ENCODE data around the gene PARN. TPM values are rescaled to one million over a fixed set of nuclear protein-coding genes. Genes with fewer than 3 reads are reported as not detected.
"Not testable (repeated sequence)": the region's sequence is repeated elsewhere in the genome, so short reads cannot be mapped to it uniquely, and the experiment has no call there.

PARN gene
- total and polyA plus RNA-seq, 3 experiments from 2014 or later = 45.9 to 48.2 (median 46.0) TPM

DNA sequence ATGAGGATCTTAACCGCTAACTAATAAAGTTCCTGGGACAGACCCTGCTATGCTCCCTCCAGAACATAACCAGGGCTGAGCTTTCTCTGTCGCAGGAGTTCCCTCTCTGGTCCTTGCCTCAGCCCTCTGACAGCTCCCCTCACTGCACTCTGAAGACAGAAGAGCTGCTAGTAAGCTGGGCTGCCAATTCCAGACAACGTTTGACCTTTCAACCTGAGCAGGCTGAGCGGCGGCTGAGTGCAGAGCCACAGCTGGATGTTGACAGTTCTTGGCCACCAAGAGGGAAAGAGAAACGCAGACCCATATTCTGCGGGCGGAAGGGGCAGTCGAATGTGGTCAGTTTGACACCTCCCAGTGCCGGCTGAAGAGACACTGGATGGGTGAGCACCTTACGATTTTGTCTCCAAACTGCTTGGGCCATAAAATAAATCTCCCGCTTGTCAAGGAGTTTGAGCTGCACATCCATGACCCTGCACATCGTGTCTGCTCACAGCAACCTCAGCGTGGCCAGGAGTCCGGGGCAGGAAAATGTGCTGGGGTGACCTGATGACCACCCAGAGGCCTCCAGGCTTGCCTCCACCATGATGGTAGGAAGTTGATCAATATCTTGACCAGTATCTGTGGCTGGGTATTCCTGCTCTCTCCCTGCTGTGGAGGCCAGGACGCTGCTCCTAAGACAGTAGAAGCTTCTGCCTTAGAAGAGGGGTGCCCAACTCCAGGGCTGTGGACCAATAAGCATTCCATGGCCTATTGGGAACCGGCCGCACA lies 209.2 kb downstream of the PARN start:
- no peak for DNase-seq
- H3K27me3 ChIP-seq (ENCODE audit: insufficient read depth, low read length, poor library complexity, severe bottlenecking) = no peaks in the 10 kb centered on the region
- H3K4me3 ChIP-seq (ENCODE audit: low read length) = no peak overlapping the region
- H3K9me3 ChIP-seq (ENCODE audit: low read length) = no peaks in the 10 kb centered on the region
- H3K4me3 Mint-ChIP-seq = no peak overlapping the region
- ChIA-PET POLR2A (no interaction called here), CTCF (no interaction called here)
- H3K27ac ChIP-seq (ENCODE audit: low read depth, low read length) = no peak overlapping the region
- peaks cover 0 to 10% (median 3%) of the 10 kb centered on the region in 3 donors for H3K36me3 Mint-ChIP-seq
- no peaks in the 10 kb centered on the region for H3K4me1 Mint-ChIP-seq
- H3K4me1 ChIP-seq (ENCODE audit: insufficient read depth, low read length) = no peaks in the 10 kb centered on the region
- H3K27me3 Mint-ChIP-seq = peaks cover 0 to 1% of the 10 kb centered on the region in 2 donors
- H3K9me3 Mint-ChIP-seq = peaks cover 0 to 1% (median 0%) of the 10 kb centered on the region in 5 donors
- no peak overlapping the region for H3K27ac Mint-ChIP-seq
- H3K36me3 ChIP-seq (ENCODE audit: insufficient read depth, low read length) = no peaks in the 10 kb centered on the region

DNA sequence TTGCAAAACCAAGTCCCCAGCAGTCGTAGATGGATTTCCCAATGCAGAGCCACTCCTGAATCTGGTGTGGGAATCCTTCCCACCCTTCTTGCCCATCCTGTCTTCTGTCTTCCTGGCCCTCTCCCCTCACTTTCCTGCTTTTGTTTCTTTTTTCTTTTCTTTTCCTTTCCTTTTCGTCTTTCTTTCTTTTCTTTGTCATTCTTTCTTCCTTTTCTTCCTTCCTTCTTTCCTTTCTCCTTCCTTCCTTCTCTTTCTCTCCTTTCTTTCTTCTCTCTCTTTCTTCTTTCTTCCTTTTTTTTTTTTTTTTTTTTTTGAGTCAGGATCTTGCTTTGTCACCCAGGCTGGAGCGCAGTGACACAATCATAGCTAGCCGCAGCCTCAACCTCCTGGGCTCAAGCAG lies 209.8 kb downstream of the PARN start:
- H3K4me3 ChIP-seq (ENCODE audit: low read length); CTCF ChIA-PET; H3K27me3 ChIP-seq (ENCODE audit: insufficient read depth, low read length, poor library complexity, severe bottlenecking); H3K9me3 ChIP-seq (ENCODE audit: low read length); H3K27me3 Mint-ChIP-seq; POLR2A ChIA-PET; H3K9me3 Mint-ChIP-seq; H3K27ac Mint-ChIP-seq; H3K36me3 ChIP-seq (ENCODE audit: insufficient read depth, low read length); DNase-seq; H3K27ac ChIP-seq (ENCODE audit: low read depth, low read length); H3K4me1 ChIP-seq (ENCODE audit: insufficient read depth, low read length); H3K4me3 Mint-ChIP-seq; H3K4me1 Mint-ChIP-seq: not testable (repeated sequence)
- peaks cover 0 to 10% (median 3%) of the 10 kb centered on the region in 3 donors for H3K36me3 Mint-ChIP-seq

- POLR2A ChIA-PET = no interaction called here
Measured at GRCh38 chr16:14419817-14420216, 210.2 kb downstream of the PARN start.

DNA sequence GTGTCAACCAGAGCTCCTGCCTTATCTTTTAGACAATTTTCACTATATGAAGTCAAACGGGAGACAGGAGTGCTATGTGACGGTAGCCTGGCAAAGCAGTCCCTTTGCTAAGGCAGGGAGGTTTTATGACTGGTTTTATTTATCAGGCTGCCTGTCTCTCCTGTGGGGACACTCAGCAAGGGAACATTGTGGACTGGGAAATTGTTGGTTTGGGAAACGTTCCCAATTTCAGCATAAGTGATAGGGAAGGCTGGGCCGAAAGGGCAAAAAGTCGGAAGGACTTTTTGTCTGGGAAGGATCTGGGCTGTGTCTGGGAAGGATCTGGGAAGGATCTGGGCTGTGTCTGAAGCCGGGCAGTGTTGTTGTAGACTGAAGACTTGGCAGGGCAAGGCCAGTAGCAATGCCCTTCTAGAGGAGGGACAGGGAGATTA lies 211.2 kb downstream of the PARN start:
- POLR2A ChIA-PET = no interaction called here
- H3K36me3 ChIP-seq (ENCODE audit: insufficient read depth, low read length) = no peaks in the 10 kb centered on the region
- H3K27ac ChIP-seq (ENCODE audit: low read depth, low read length) = no peak overlapping the region
- H3K27me3 Mint-ChIP-seq = peaks cover 0 to 1% of the 10 kb centered on the region in 2 donors
- no peaks in the 10 kb centered on the region for H3K9me3 ChIP-seq (ENCODE audit: low read length)
- peaks cover 0 to 3% (median 0%) of the 10 kb centered on the region in 5 donors for H3K9me3 Mint-ChIP-seq
- CTCF ChIA-PET = no interaction called here
- H3K4me3 Mint-ChIP-seq = no peak overlapping the region
- no peaks in the 10 kb centered on the region for H3K4me1 Mint-ChIP-seq
- H3K27me3 ChIP-seq (ENCODE audit: insufficient read depth, low read length, poor library complexity, severe bottlenecking) = no peaks in the 10 kb centered on the region
- H3K4me3 ChIP-seq (ENCODE audit: low read length) = no peak overlapping the region
- no peak for DNase-seq
- peaks cover 0 to 10% (median 3%) of the 10 kb centered on the region in 3 donors for H3K36me3 Mint-ChIP-seq
- no peaks in the 10 kb centered on the region for H3K4me1 ChIP-seq (ENCODE audit: insufficient read depth, low read length)
- no peak overlapping the region for H3K27ac Mint-ChIP-seq

More at GRCh38 chr16:14419817-14420216, 210.2 kb downstream of the PARN start:
- CTCF ChIA-PET = no interaction called here
- Histone ChIP-seq H3K9me3 (ENCODE audit: low read length) (no peaks in the 10 kb centered on the region), H3K4me3 (ENCODE audit: low read length) (no peak overlapping the region), H3K36me3 (ENCODE audit: insufficient read depth, low read length) (no peaks in the 10 kb centered on the region), H3K4me1 (ENCODE audit: insufficient read depth, low read length) (no peaks in the 10 kb centered on the region), H3K27ac (ENCODE audit: low read depth, low read length) (no peak overlapping the region), H3K27me3 (ENCODE audit: insufficient read depth, low read length, poor library complexity, severe bottlenecking) (no peaks in the 10 kb centered on the region)
- Mint-ChIP-seq H3K4me3 (no peak overlapping the region), H3K27ac (no peak overlapping the region), H3K9me3 (peaks cover 0 to 3% (median 0%) of the 10 kb centered on the region in 5 donors), H3K27me3 (peaks cover 0 to 1% of the 10 kb centered on the region in 2 donors), H3K4me1 (no peaks in the 10 kb centered on the region), H3K36me3 (peaks cover 0 to 10% (median 3%) of the 10 kb centered on the region in 3 donors)
- no peak for DNase-seq

DNA sequence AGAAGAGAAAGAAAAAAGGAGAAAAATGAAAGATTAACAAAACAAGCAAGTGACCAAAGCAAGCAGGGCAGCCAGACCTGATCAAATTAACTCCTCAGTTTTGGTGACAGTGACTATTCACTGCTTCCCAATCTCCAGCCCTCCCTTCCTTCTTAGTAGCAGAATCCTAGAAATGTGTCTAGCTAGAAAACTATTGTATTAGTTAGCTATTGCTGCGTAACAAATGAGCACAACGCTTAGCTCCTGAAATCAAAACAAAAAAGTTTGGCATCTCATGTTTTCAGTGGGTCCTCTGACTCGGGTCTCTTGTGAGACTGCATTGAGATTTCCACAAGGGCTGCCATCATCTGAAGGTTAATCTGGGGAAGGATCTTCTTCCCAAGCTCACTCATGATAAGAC lies 213.9 kb downstream of the PARN start:
- Histone ChIP-seq H3K4me3 (ENCODE audit: low read length) (no peak overlapping the region), H3K9me3 (ENCODE audit: low read length) (no peaks in the 10 kb centered on the region), H3K36me3 (ENCODE audit: insufficient read depth, low read length) (no peaks in the 10 kb centered on the region), H3K27me3 (ENCODE audit: insufficient read depth, low read length, poor library complexity, severe bottlenecking) (no peaks in the 10 kb centered on the region), H3K4me1 (ENCODE audit: insufficient read depth, low read length) (no peaks in the 10 kb centered on the region), H3K27ac (ENCODE audit: low read depth, low read length) (no peak overlapping the region)
- Mint-ChIP-seq H3K4me3 (no peak overlapping the region), H3K4me1 (no peaks in the 10 kb centered on the region), H3K27ac (no peak overlapping the region), H3K36me3 (peaks cover 0 to 10% (median 0%) of the 10 kb centered on the region in 3 donors), H3K9me3 (peaks cover 0 to 3% (median 0%) of the 10 kb centered on the region in 5 donors), H3K27me3 (no peaks in the 10 kb centered on the region)
- POLR2A ChIA-PET = no interaction called here
- DNase-seq = no peak
- CTCF ChIA-PET = no interaction called here

DNA sequence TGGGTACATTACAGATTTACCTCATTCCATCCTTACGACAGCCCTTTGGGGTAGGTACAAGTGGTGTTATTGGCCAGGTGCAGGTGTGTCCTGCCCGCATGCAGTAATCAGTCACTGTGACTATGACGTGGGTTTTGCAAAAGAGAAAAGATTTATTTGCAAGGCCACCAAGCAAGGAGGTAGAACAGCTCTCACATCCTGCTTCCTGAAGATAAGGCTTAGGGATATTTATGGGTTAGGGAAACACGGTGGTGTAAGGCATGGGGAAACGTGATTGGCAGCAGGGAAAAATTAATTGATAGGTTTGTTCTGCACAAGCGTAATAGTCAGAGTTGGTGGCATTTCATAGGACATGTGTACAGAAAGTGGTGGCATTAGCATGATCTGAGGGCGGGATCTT lies 214.8 kb downstream of the PARN start:
- H3K9me3 ChIP-seq (ENCODE audit: low read length) = no peaks in the 10 kb centered on the region
- Mint-ChIP-seq H3K36me3 (peaks cover 0 to 10% (median 0%) of the 10 kb centered on the region in 3 donors), H3K9me3 (peaks cover 0 to 3% (median 0%) of the 10 kb centered on the region in 5 donors), H3K4me3 (no peak overlapping the region), H3K27ac (no peak overlapping the region), H3K4me1 (no peaks in the 10 kb centered on the region), H3K27me3 (no peaks in the 10 kb centered on the region)
- ChIA-PET POLR2A (no interaction called here), CTCF (no interaction called here)
- H3K4me3 ChIP-seq (ENCODE audit: low read length) = no peak overlapping the region
- H3K27me3 ChIP-seq (ENCODE audit: insufficient read depth, low read length, poor library complexity, severe bottlenecking) = no peaks in the 10 kb centered on the region
- H3K36me3 ChIP-seq (ENCODE audit: insufficient read depth, low read length) = no peaks in the 10 kb centered on the region
- no peak overlapping the region for H3K27ac ChIP-seq (ENCODE audit: low read depth, low read length)
- H3K4me1 ChIP-seq (ENCODE audit: insufficient read depth, low read length) = no peaks in the 10 kb centered on the region
- DNase-seq = no peak

DNA sequence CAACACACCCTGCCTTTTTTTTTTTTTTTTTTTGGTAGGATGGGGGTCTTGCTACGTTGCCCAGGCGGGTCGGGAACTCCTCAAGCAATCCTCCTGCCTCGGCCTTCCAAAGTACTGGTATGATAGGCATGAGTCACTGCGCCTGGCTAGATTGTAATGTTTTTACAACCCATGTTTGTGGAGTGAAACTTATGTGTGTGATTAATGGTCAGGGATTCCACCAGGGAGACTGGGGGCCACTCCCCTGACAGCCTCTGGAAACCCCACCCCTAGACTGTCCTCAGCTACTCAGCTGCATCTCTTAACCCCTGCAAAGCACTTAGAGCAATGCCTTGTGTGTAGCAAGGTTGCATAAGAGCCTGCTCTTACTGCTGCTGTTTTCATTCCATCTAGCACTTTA lies 220.5 kb downstream of the PARN start:
- no peaks in the 10 kb centered on the region for H3K27me3 ChIP-seq (ENCODE audit: insufficient read depth, low read length, poor library complexity, severe bottlenecking)
- H3K4me3 ChIP-seq (ENCODE audit: low read length) = no peak overlapping the region
- no peaks in the 10 kb centered on the region for H3K36me3 Mint-ChIP-seq
- no peaks in the 10 kb centered on the region for H3K36me3 ChIP-seq (ENCODE audit: insufficient read depth, low read length)
- peaks cover 0 to 7% (median 5%) of the 10 kb centered on the region in 3 donors for H3K4me1 Mint-ChIP-seq
- no peaks in the 10 kb centered on the region for H3K9me3 ChIP-seq (ENCODE audit: low read length)
- no peak overlapping the region for H3K27ac ChIP-seq (ENCODE audit: low read depth, low read length)
- DNase-seq = no peak
- no peaks in the 10 kb centered on the region for H3K4me1 ChIP-seq (ENCODE audit: insufficient read depth, low read length)
- H3K27me3 Mint-ChIP-seq = no peaks in the 10 kb centered on the region
- ChIA-PET CTCF (no interaction called here), POLR2A (no interaction called here)
- H3K9me3 Mint-ChIP-seq = no peaks in the 10 kb centered on the region
- H3K4me3 Mint-ChIP-seq = no peak overlapping the region
- H3K27ac Mint-ChIP-seq = peak overlapping the region in 1 of 8 donors; percentile 23

DNA sequence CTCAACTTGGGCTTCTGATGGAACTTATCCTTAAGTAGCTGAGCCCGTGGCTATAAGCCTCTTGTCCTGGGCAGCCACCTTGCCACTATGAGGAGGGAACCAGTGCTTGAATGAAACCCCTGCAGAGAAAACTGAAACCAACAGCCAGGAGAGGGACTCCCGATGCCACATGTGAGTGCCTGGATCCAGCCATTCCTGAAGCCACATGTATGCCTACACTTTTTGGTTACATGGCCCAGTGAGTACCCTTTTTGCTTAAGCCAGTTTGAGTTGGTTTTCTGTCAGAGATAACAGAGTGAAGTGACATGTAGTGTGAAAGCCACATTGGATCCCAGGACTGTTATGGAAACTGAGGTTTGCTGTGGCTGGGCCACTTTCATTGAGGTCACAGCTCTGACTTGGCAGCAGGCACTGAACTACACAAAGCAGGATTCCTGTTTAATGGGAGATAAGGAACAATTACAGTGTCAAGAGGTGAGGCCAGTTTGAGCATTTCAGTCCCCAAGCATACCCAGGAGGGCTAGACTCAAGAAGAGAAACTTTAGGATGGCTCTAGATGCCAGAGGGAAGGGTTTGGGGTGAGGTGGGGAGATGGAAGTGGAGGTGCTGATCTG lies 222.2 kb downstream of the PARN start:
- CTCF ChIA-PET = no interaction called here
- Mint-ChIP-seq H3K27ac (peak overlapping the region in 1 of 8 donors; percentile 77), H3K27me3 (peaks cover 1% of the 10 kb centered on the region in 2 donors), H3K4me3 (no peak overlapping the region), H3K9me3 (no peaks in the 10 kb centered on the region), H3K4me1 (peaks cover 0 to 7% (median 5%) of the 10 kb centered on the region in 3 donors), H3K36me3 (no peaks in the 10 kb centered on the region)
- POLR2A ChIA-PET = no interaction called here
- H3K4me3 ChIP-seq (ENCODE audit: low read length) = no peak overlapping the region
- no peaks in the 10 kb centered on the region for H3K27me3 ChIP-seq (ENCODE audit: insufficient read depth, low read length, poor library complexity, severe bottlenecking)
- H3K36me3 ChIP-seq (ENCODE audit: insufficient read depth, low read length) = no peaks in the 10 kb centered on the region
- H3K4me1 ChIP-seq (ENCODE audit: insufficient read depth, low read length) = no peaks in the 10 kb centered on the region
- H3K27ac ChIP-seq (ENCODE audit: low read depth, low read length) = no peak overlapping the region
- no peak for DNase-seq
- no peaks in the 10 kb centered on the region for H3K9me3 ChIP-seq (ENCODE audit: low read length)

Data from CD8-positive, alpha-beta memory T cell (primary cell).